ELR (cell line): Measurements from ENCODE around the gene NOS1AP.
"Not testable (repeated sequence)": the region's sequence is repeated elsewhere in the genome, so short reads cannot be mapped to it uniquely, and the experiment has no call there.

Experiments
- DNase-seq: peaks from one replicate; pipeline ENCODE4 v3.0.0-alpha.2; 2015; ENCODE audit warnings: low read depth

The NOS1AP gene

DNA sequence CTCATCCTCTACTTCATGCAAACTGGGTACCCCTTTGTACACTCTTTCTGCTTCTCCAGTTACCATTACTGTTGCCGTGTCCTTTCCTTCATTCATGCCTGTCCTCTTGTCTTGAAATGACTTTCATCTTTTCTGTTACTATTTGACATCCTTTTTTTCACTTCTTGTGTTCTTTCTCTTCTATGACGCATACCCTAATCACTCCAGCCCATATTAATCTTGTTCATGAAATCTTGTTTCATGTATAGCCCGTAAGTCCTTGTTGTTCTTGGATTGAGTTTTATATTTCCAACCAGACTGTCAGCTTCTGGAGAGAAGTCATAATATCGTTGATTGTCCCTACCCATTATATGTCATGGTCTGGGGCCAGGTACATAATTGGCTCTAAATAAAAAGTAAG is 126.1 kb downstream of the NOS1AP start:
- no peak for DNase-seq

DNA sequence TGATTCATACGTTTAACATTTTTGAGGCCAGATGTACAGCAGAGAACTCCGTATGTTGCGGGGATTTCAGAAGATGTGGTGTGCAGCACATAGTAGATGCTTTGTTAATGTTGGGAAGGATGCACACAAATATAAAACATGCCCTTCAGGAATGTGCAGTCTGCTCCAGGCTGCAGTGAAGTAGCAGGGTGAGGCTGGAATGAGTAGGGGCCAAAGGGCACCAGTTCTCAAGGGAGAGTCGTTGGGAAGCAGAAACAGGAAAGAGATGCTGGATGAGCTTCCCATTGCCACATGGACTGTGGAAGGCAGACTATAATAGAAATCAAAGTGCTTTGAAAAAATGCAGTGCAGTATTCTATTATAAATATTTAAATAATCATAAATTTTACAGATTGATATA is 126.9 kb downstream of the NOS1AP start:
- DNase-seq, result no peak

- no peak for DNase-seq
These were observed 127.6 kb downstream of the NOS1AP start for GRCh38 chr1:162197041-162197531.

DNA sequence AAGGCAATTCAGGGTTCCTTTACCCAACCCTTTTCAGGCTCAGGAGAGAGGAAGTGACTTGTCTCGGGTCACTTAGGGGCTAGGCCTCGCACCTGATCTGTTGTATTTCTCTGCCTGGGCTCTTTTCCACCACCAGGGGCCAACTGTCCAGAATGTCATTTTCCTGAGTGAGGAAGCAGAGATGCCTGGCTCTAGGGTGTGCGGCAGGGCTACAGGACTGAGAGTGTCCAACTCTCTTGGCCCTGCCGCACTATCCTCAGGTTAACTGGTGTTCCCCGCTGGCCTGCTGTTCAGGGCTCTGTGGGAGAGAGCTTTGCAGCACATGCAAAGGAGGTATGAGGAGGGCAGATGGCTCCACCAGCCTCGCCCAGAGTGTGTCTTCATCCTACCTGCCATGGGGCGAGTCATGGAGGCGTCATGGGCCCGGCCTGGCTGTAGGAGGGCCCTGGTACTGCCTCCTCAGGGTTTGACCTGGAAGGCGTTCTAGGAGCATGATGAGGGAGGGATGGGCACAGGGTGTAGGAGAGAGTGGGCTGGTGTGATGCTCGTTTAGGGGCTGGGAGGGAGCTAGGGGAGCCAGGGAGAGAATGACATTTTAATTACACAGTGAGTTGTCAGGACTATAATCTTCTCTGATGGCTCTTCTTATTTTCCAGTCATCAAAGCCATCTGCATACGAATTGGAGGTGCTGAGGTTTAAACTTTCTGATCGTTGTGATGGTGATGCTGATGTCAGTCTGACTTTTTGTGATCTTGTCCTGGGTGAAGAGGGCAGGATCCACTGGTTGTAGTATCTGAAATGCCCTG is 128.3 kb downstream of the NOS1AP start:
- DNase-seq, result no peak

DNA sequence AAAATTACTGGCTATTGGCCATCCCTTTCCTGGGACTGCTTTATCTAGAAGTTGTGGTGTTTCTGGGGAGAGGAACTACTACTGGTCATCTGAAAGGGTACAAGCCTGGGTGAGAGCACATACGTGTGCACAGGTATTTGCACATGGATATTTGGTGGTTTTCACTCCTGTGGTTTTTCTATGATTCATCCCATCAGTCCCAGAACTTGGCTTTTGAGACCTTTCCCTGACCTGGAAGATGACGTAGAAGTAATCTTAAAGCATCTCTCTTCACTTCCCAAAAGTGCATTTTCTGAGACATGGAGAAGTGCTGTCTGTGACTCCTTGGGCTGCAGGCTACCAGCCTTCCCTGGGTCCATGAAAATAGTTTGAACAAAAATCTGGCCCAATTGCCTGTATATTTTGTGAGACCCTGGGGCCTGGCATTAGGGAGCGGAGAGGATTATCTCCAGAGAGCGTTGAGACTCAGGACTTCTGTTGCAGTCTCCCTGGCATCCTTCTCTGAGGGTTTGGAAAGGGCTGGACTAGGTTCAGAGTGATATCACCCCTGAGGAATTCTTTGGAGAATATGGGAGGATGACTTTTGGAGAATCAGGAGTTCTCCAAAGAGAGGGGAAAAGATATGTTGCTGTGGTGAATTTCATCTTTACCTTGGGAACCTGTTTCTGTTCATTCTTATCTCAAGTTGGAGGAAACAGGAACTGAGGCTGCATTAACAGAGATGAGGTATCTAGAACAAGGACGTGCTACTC is 130.8 kb downstream of the NOS1AP start:
- DNase-seq, result peak; percentile 9

- not testable (repeated sequence) for DNase-seq
These were observed 131.6 kb downstream of the NOS1AP start for GRCh38 chr1:162201062-162201461.

GRCh38 chr1:162204129-162204822 is 134.8 kb downstream of the NOS1AP start:
- DNase-seq, result no peak

DNA sequence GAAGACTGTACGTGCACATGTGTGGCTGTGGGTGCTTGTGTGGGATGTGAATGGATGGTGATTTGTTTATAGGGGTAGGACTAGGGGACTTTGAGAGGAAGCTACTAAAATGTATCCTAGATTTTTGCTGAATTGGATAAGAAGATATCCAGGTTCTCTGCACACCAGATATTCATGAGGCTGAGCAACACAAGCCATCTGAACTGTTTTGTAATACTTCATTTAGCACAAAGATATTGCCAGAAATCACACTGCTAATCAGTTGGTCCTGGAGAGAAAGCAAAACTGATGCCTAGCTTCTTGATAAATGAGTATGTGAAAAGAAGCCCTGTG is 135.3 kb downstream of the NOS1AP start:
- no peak for DNase-seq

DNA sequence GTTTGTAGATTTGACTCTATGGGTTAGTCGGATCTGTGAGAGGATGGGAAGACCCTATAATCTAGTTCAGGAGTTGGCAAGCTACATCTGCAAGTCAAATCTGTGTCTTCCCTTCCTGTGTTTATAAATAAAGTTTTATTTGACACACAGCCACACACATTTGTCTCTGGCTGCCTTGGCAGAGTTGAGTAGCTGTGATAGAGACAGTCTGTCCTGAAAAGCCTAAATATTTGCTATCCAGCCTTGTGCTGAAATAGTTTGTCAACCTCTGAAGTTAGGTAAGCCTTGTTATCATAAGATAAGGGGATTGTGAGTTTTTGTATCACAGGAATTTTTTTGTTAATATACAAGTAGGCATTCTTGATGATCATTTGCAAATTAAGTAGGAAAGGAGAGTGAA is 136.8 kb downstream of the NOS1AP start:
- DNase-seq, result no peak

DNA sequence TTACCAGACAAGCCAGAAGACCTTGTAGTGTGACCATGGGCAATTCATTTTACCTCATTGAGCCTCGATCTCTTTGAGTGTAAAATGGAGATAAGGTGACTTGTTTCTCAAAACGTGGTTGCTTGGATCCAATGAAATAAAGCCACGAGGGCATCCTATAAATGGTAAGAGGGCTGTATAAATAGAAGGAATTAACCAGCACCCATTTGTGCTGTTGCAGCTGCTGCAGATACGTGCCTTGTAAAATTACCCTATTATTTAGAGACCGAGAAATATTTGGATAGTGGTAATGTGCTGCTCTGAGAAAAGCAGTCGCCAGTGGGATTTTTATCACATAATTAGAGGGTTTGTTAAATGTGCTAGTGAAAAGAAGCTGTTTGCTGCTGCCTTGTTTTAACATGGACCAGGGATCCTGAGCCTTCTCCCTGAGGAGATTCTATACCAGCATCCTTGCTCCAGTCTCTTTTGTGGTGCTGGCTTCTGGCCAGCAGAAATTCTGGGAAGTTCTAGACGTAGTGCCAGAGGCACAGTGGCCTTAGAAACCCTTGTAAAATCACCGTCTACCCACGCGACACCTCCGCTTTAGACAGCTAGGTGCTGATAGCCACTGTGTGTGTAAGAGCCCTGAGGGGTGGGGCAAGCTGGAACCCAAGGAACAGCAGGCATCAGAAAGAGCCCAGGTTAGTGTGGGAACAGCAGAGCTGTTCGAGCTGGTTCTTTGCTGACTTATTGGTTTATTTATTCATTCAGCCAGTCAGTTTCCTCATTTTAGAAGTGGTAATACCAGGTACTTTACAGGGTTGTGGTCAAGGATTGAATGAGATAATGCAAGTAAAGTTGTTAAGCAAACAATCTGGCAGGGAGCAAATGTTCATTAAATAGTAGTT is 137.5 kb downstream of the NOS1AP start:
- DNase-seq, result no peak

- no peak for DNase-seq
These were observed 138.4 kb downstream of the NOS1AP start for GRCh38 chr1:162207862-162208261.

GRCh38 chr1:162210196-162210595 is 140.7 kb downstream of the NOS1AP start:
- DNase-seq, result no peak

DNA sequence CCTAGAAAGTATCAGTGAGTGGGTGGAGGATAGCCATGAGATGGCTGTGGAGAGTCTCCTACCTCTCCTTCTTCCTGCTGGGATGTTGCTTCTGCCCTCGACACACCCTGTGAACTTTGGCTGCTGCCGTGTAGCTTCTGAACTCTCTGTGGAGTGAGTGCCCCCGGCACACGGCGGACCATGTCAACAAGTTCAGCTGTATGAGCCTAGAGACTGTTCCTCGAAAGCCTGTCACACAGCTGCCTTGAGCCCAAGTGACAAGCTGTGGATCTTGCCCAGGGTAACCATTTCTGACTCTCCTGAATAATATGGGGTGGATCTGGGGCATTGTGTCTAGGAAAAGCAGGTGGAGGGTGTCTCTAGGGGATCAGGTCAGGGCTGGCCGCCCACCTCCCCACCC is 143.2 kb downstream of the NOS1AP start:
- no peak for DNase-seq

DNA sequence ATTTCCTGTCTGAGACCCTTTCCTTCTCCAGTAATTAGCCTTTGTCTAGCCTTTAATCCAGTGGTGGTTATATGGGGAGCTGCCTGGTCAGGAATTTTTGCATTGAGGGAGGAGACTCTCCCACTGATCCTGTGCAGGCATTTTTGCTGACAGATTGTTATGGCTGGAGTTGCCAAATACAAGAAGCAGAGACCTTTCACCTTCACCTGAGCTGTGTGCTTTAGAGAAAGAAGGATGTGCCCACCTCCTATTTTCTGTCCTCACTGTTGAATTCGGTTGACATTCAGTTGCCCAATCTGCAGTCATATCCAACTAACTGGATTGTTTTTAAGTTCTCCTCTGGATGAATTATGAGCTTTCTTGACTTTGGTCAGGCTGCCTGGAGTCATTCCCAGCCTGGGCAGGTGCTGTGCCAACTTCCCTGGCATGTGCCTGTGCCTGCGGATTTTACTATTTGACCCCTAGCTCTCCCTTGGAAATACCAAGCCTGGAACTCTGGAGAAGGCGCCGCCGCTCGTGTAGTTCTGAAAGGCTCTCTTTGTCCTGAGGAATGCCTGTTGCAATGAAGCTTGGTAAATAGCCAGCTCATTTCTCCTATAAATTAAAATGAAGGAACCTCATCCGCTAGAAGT is 143.9 kb downstream of the NOS1AP start:
- no peak for DNase-seq

GRCh38 chr1:162214202-162214601 is 144.7 kb downstream of the NOS1AP start:
- DNase-seq, result no peak

DNA sequence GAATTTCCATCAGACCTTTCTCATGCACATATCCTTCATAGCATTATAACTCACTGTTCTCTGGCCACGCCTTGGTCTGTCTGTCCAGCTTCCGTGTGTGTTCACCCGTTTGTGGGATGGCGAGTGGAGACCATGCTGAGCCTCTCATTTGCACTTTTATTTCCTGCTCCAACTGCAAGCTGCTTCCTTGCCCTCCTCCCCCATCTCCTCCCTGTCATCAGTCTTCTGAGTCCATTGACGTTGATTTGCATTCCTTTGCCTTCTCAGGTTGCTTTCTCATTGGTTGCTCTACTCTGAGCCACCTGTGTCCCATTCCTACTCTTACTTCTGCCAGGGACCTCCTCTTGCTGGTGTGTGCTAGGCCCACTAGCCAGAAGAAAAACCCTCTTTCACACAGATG is 146.4 kb downstream of the NOS1AP start:
- no peak for DNase-seq

DNA sequence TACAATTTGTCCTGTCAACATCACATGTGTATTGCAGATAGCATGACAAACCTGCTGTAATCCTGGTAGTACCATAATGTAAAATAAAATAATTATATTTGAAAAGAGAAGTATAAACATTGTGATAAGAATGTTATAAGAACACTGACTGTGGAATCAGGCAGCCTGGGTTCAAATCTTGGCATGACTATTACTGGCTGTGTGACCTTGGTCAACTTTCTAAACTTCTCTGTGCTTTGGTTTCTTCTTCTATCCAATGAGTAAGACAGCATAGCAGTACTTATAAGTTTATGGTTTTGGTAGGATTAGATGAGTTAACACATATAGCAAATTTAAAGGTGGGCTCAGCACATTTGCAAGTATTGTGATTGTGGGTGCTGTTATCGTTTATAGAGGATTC is 147.1 kb downstream of the NOS1AP start:
- no peak for DNase-seq

GRCh38 chr1:162217706-162218105 is 148.2 kb downstream of the NOS1AP start:
- DNase-seq, result no peak

DNA sequence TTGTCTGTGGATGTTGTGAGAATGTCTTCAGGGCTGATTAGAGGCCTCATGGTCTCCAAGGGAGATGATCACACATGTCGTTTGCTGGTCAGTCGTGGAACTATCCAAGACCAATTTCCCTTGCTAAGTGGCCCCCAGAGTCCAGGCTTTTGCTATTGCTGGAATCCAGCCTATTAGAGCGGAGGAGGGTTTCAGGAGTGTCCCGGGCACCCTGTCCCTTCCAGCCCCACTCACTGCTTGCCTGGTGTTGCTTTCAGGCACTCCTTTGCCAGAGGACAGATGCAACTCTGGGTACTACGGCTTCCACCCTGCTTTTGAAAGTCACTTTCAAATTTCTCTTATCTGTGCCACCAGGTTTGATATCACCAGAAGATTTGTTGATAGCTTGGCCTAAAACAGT is 149.1 kb downstream of the NOS1AP start:
- DNase-seq, result no peak

- DNase-seq, result no peak
These were observed 149.5 kb downstream of the NOS1AP start for GRCh38 chr1:162218975-162219374.

- no peak for DNase-seq
These were observed 150.0 kb downstream of the NOS1AP start for GRCh38 chr1:162219461-162219860.
